SHP77 treated with DMSO at 0.1 percent for 48 hours (cell line): Measurements from ENCODE around the gene MVK.

Source experiments
- DNase-seq: peaks from one replicate; lab custom pipeline; 2025; lab: John Stamatoyannopoulos, UW

MVK gene

DNA sequence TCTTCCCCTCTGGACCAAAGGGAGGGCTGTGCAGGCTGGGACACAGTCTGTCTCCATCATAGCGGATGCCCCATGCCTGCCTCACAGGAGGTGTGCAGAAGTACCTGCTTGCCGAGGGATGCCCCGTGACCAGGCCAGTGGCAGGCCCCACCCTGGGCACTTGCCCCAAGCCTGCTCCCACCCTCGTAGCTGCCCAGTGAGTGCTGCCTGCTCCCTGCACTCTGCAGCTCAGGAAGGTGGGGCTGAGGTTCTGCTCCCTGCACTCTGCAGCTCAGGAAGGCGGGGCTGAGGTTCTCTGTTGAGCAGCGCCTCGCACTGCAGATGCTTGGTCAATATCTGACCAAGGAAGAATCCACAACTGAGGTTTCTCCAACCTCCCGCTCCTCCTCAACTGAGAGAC lies 7.2 kb upstream of the MVK start:
- DNase-seq: no peak

DNA sequence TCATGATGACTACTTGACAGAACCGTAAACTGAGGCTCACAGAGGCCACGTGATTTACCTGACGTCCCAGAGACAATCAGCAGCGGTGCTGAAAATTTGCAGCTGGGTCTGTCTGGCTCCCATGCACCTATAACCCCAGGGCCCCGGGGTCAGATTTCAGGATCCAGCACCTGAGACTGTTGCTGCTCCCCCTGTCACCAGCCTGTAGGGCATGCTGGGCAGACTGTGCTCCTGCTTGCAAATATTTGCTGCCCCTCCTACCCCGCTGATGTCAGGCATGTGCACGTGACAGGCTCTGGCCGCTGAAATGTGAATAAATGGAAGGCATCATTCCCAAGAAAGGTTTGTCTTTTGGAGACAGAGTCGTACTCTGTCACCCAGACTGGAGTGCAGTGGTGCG lies 6.3 kb upstream of the MVK start:
- no peak for DNase-seq

- no peak for DNase-seq
Observed at GRCh38 chr12:109567967-109568366, 5.6 kb upstream of the MVK start.

DNA sequence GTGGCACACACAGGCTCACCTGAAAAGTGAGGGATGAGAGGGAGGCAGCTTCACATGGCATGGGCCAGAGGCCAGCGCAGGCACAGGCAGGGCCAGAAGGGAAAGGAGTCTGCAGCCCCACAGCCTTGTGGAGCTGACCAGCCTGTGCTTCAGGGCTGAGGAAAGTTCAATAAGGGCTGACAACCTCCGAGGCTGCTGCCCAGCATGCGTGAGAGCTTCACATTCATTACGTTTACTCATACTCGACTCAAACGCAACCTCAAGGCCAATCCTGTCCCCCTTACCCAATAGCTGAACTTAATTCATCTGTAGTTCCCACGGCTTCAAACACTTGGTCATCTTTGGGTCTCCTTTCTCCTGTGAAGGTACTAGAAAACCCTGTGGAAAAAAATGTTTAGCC lies 5.1 kb upstream of the MVK start:
- DNase-seq: no peak

- DNase-seq: no peak
Observed at GRCh38 chr12:109571773-109572505, 1.7 kb upstream of the MVK start.

DNA sequence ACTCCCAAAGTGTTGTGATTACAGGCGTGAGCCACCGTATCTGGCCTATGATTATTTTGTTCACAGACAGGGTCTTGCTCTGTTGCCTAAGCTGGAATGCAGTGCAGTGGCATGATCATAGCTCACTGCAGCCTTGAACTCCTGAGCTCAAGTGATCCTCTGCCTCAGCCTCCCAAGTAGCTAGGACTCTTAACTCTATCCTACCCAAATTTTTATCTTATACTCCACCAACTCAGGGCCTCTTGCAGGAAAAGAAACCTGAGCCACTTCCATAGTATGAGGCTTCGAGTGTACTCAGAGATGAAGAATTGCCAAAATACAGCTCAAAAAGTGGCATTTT lies 1.1 kb upstream of the MVK start:
- DNase-seq: no peak

DNA sequence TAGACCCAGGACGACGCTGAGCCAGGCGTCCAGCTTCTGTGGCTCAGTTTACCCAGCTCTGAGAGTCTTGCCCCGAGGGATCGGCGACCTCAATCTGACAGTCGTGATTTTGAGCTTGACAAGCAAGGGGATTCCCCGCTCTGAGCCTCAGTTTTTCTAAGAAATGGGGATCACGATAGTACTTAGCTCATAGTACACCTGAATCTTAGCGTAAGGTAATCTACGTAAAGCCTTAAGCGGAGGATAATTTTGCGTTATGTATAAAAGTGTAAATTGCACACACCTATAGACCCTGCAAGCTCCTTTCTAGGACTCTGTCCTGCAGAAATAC lies 285 bp downstream of the MVK start:
- no peak for DNase-seq

- no peak for DNase-seq
Observed at GRCh38 chr12:109575683-109576082, 2.1 kb downstream of the MVK start.

DNA sequence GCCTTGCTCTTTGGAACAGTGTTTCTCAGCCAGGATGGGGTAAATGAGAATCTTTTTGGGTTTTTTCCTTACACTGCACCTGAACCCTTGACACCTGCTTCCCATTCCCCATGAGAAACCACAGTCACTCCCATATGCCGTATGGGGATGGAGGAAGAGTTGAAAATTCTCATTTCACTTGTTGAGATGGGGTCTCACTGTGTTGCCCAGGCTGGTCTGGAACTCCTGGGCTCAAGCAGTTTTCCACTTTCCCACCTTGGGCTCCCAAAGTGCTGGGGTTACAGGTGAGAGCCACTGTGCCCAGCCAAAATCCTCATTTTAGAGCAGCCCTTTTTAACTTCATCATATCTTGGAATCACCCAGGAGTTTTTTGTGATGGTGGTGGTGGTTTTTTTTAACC lies 3.7 kb downstream of the MVK start:
- no peak for DNase-seq

DNA sequence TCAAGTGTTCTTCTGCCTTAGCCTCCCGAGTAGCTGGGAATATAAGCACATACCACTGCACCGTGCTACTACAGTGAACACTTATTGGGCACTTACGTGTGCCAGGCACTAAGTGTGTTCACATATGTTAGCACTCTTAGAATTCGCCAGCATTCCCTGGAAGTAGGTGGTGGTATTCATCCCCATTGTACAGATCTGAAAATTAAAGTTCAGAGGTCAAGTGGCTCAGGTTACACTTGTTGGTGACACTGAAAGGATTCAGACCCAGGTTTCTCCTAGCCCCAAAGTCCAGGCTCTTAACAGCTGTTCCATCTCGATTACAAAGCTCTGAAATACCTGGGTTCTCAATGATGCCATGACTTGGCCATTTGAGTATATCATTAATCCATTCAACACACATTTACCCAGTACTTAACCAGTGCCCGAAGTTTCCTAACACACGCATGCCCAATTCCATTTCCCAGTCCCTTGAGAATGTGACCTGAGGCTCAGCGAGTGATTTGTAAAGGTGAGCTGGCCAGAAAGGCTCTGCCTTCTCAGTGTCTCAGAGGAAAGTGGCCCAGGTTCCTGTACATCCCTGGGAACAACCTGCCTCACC lies 4.8 kb downstream of the MVK start:
- no peak for DNase-seq

DNA sequence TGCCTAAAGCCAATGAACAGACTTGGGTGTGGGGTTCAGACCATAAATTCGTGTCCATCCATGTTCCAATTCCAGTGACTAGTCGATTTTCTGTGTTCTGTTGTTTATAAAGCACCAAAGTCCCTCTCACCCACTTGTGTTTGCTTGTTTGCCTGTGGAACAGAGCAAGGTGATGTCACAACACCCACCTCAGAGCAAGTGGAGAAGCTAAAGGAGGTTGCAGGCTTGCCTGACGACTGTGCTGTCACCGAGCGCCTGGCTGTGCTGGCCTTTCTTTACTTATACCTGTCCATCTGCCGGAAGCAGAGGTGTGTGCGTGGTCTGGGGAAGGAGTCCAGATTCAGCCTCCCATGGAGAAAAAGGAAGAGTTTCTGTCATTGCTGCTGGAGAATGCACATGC lies 6.0 kb downstream of the MVK start:
- DNase-seq: no peak

- no peak for DNase-seq
Observed at GRCh38 chr12:109580272-109580671, 6.7 kb downstream of the MVK start.

DNA sequence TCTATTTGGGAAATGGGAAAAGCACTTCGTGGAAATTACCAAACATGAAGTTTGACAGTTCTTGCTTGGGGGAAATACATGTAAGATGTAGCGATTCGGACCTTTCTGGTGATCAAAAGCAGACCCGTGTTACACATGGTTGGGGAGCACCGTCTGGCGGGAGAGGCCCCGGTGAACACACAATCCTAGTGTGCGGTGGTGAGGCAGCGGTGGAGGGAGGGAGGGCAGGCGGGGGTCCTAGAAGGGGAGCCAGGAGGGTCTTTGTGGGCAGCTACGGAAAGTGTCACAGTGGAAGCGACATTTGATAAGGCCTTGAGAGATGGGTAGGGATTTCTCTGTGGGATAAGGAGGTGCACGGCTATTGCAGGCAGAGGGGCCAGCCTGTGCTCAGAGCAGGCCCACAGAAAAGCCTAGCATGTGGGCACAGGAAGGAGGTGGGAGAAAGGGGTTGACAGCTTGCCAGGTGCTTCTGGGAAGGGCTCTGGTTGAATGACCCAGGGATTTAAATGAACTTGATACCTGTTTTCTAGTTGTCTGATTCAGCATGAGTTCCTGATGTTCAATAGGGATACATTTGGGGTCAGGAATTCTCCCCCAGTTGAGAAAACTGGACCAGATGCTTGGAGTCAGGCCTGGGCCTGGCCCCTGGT lies 7.2 kb downstream of the MVK start:
- no peak for DNase-seq

GRCh38 chr12:109581334-109581691 lies 7.7 kb downstream of the MVK start:
- DNase-seq: no peak

GRCh38 chr12:109581856-109582255 lies 8.3 kb downstream of the MVK start:
- DNase-seq: no peak

DNA sequence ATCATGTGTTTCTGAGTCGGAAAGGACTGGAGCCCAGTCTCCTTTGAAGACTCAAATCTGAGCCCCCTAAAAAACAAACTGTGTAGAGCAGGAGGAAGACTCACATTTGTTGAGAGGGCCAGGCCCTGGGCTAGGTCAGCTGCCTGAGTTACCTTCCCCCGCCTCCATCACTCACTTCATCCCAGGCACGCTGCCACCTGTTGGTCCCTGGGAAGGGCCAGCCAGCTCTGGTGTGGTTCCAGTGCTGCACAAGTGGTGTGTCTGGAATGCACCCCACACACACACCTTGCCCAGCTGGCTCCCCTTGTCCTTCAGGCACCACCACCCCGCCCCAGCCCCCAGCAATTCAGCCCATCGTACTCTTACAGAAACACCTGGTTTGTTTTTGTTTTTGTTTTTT lies 9.0 kb downstream of the MVK start:
- no peak for DNase-seq

DNA sequence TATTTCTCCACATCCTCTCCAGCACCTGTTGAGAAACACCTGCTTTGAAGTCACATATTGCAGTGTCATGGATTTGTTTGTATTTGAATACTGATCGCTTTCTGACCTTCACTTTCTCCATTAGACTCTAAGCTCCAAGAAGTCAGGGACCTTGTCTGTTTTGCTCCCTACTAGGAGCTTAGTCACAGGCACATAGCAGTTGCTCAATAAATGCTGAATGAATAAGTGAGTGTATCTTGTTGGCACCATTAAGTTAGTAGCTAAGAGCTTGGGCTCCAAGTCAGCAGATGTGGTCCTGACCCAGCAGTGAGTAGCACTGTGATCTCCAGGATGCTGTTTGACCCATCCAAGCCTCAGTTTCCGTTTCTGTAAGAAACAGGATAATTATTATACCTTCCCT lies 10.1 kb downstream of the MVK start:
- no peak for DNase-seq

- peak; percentile 44 for DNase-seq
Observed at GRCh38 chr12:109586385-109587296, 13.0 kb downstream of the MVK start.

DNA sequence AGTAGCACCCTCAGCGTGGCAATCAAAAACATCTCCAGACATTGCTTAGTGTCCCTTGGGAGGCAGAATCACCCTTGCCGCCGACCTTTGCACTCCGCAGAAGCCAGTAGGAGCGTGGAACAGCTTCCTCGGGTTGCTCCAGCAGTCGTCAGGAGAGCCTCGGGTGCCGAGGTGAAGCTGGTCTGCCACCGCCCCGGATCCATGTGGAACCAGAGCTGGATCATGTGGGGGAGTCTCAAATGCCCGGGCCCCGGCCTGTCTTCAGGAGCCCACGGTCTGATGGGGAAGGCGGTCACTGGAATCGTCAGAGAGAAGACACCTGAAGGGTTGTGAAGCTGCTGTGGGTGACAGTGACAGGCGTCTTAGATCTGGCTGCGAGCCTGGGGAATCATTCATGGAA lies 14.3 kb downstream of the MVK start:
- DNase-seq: no peak

DNA sequence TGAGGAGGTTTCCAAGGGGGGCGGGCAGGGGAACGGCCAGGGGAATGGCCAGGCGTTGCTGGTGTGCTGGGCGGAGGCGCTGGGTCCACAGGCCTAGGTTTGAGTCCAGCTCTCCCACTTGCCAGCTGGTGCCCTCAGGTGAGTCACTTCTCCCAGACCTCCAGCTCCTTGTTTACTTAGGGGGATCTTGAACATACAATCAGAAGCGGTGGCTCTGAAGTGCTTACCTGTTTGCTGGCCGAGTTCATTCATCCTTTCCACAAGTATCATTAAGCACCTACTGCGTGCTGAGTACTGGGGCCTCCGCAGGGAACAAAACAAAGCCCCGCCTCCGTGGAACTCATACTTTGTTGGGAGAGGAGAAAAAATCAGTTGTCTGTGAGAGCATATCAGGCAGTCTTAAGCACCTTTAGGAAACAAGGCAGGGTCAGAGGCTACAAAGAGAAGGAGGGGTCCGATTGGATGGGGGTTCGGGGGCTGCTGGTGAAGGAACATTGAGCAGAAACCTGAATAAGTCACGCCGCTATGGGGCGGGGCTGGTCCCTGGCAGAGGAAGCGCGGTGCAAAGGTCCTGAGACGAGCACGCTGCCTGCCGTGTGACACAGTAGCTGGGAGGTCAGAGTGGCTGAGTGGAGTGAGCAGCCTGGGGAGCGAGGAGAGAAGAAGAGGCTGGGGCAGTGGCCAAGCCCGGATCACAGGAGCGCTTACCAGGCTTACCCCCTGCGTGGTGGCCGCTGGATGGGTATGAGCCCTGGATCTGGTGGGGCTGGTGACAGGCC lies 15.1 kb downstream of the MVK start:
- DNase-seq: no peak

- no peak for DNase-seq
Observed at GRCh38 chr12:109589240-109589590, 15.6 kb downstream of the MVK start.

GRCh38 chr12:109589691-109590245 lies 16.2 kb downstream of the MVK start:
- no peak for DNase-seq
